Measurements from ENCODE around the gene ZC3H8.

The ZC3H8 gene

GRCh38 chr2:112277596-112278220, 22.9 kb upstream of the ZC3H8 start:
- no peaks in the 10 kb centered on the region for H3K9me3 ChIP-seq (ENCODE audit: control insufficient read depth, low read length)
- no peaks in the 10 kb centered on the region for H3K27me3 ChIP-seq (replicated peaks; ENCODE audit: control insufficient read depth, insufficient read depth, low read length)
- H3K4me3 ChIP-seq (ENCODE audit: low read length), result peak overlapping the region; percentile 98
- H3K9ac ChIP-seq (ENCODE audit: low read length), result peak overlapping the region; percentile 23
- H3K4me1 ChIP-seq (ENCODE audit: control insufficient read depth, insufficient read depth, low read length), result peaks cover 17% of the 10 kb centered on the region
- no peak for DNase-seq (ENCODE audit: low read depth)
- no peaks in the 10 kb centered on the region for H3K36me3 ChIP-seq (ENCODE audit: control insufficient read depth, insufficient read depth, low read length, severe bottlenecking)

- Histone ChIP-seq H3K27me3 (replicated peaks; ENCODE audit: control insufficient read depth, insufficient read depth, low read length) (no peaks in the 10 kb centered on the region), H3K4me3 (ENCODE audit: low read length) (peak overlapping the region; percentile 98), H3K4me1 (ENCODE audit: control insufficient read depth, insufficient read depth, low read length) (peaks cover 17% of the 10 kb centered on the region), H3K9ac (ENCODE audit: low read length) (peak overlapping the region; percentile 100), H3K9me3 (ENCODE audit: control insufficient read depth, low read length) (no peaks in the 10 kb centered on the region), H3K36me3 (ENCODE audit: control insufficient read depth, insufficient read depth, low read length, severe bottlenecking) (no peaks in the 10 kb centered on the region)
- DNase-seq (ENCODE audit: low read depth), result no peak
Observed at GRCh38 chr2:112276954-112277353, 22.1 kb upstream of the ZC3H8 start.

- Histone ChIP-seq H3K9ac (ENCODE audit: low read length) (peak overlapping the region; percentile 100), H3K4me3 (ENCODE audit: low read length) (peak overlapping the region; percentile 98), H3K27me3 (replicated peaks; ENCODE audit: control insufficient read depth, insufficient read depth, low read length) (no peaks in the 10 kb centered on the region), H3K4me1 (ENCODE audit: control insufficient read depth, insufficient read depth, low read length) (peaks cover 17% of the 10 kb centered on the region), H3K9me3 (ENCODE audit: control insufficient read depth, low read length) (no peaks in the 10 kb centered on the region), H3K36me3 (ENCODE audit: control insufficient read depth, insufficient read depth, low read length, severe bottlenecking) (no peaks in the 10 kb centered on the region)
- DNase-seq (ENCODE audit: low read depth), result peak; percentile 91
Observed at GRCh38 chr2:112275887-112276773, 21.3 kb upstream of the ZC3H8 start.

- Histone ChIP-seq H3K4me3 (ENCODE audit: low read length) (peak within 1 kb of the TSS; percentile 98), H3K9me3 (ENCODE audit: control insufficient read depth, low read length) (no peaks in the 10 kb centered on the region), H3K4me1 (ENCODE audit: control insufficient read depth, insufficient read depth, low read length) (peaks cover 17% of the 10 kb centered on the region), H3K27me3 (replicated peaks; ENCODE audit: control insufficient read depth, insufficient read depth, low read length) (no peaks in the 10 kb centered on the region), H3K36me3 (ENCODE audit: control insufficient read depth, insufficient read depth, low read length, severe bottlenecking) (no peaks in the 10 kb centered on the region), H3K9ac (ENCODE audit: low read length) (peak within 1 kb of the TSS; percentile 100)
- peak; percentile 99 for DNase-seq (ENCODE audit: low read depth)
Observed at GRCh38 chr2:112275311-112275886, 20.6 kb upstream of the ZC3H8 start, which contains the start of gene ZC3H6. Gene ZC3H6, plus strand, starts transcription at chr2:112275597. Its CDS starts 398 bp downstream, at chr2:112275995.

GRCh38 chr2:112273349-112273748, 18.5 kb upstream of the ZC3H8 start:
- Histone ChIP-seq H3K27me3 (replicated peaks; ENCODE audit: control insufficient read depth, insufficient read depth, low read length) (no peaks in the 10 kb centered on the region), H3K9me3 (ENCODE audit: control insufficient read depth, low read length) (no peaks in the 10 kb centered on the region)

GRCh38 chr2:112272669-112273068, 17.8 kb upstream of the ZC3H8 start:
- Histone ChIP-seq H3K27me3 (replicated peaks; ENCODE audit: control insufficient read depth, insufficient read depth, low read length) (no peaks in the 10 kb centered on the region), H3K4me1 (ENCODE audit: control insufficient read depth, insufficient read depth, low read length) (peaks cover 11% of the 10 kb centered on the region), H3K4me3 (ENCODE audit: low read length) (no peak overlapping the region), H3K9ac (ENCODE audit: low read length) (no peak overlapping the region), H3K9me3 (ENCODE audit: control insufficient read depth, low read length) (no peaks in the 10 kb centered on the region), H3K36me3 (ENCODE audit: control insufficient read depth, insufficient read depth, low read length, severe bottlenecking) (no peaks in the 10 kb centered on the region)
- DNase-seq (ENCODE audit: low read depth), result no peak

More at GRCh38 chr2:112273349-112273748, 18.5 kb upstream of the ZC3H8 start:
- H3K9ac ChIP-seq (ENCODE audit: low read length), result no peak overlapping the region
- H3K36me3 ChIP-seq (ENCODE audit: control insufficient read depth, insufficient read depth, low read length, severe bottlenecking), result no peaks in the 10 kb centered on the region
- peaks cover 15% of the 10 kb centered on the region for H3K4me1 ChIP-seq (ENCODE audit: control insufficient read depth, insufficient read depth, low read length)
- H3K4me3 ChIP-seq (ENCODE audit: low read length), result no peak overlapping the region
- DNase-seq (ENCODE audit: low read depth), result no peak

GRCh38 chr2:112268547-112268946, 13.7 kb upstream of the ZC3H8 start:
- no peaks in the 10 kb centered on the region for H3K9me3 ChIP-seq (ENCODE audit: control insufficient read depth, low read length)
- H3K36me3 ChIP-seq (ENCODE audit: control insufficient read depth, insufficient read depth, low read length, severe bottlenecking), result no peaks in the 10 kb centered on the region
- no peaks in the 10 kb centered on the region for H3K27me3 ChIP-seq (replicated peaks; ENCODE audit: control insufficient read depth, insufficient read depth, low read length)
- no peak overlapping the region for H3K9ac ChIP-seq (ENCODE audit: low read length)
- DNase-seq (ENCODE audit: low read depth), result no peak
- no peaks in the 10 kb centered on the region for H3K4me1 ChIP-seq (ENCODE audit: control insufficient read depth, insufficient read depth, low read length)
- no peak overlapping the region for H3K4me3 ChIP-seq (ENCODE audit: low read length)

- peaks cover 2% of the 10 kb centered on the region for H3K4me1 ChIP-seq (ENCODE audit: control insufficient read depth, insufficient read depth, low read length)
Observed at GRCh38 chr2:112262876-112263275, 8.0 kb upstream of the ZC3H8 start.

GRCh38 chr2:112260295-112260625, 5.4 kb upstream of the ZC3H8 start:
- Histone ChIP-seq H3K9ac (ENCODE audit: low read length) (no peak overlapping the region), H3K4me3 (ENCODE audit: low read length) (no peak overlapping the region), H3K9me3 (ENCODE audit: control insufficient read depth, low read length) (peaks cover 7% of the 10 kb centered on the region), H3K4me1 (ENCODE audit: control insufficient read depth, insufficient read depth, low read length) (peaks cover 2% of the 10 kb centered on the region), H3K36me3 (ENCODE audit: control insufficient read depth, insufficient read depth, low read length, severe bottlenecking) (no peaks in the 10 kb centered on the region), H3K27me3 (replicated peaks; ENCODE audit: control insufficient read depth, insufficient read depth, low read length) (no peaks in the 10 kb centered on the region)
- no peak for DNase-seq (ENCODE audit: low read depth)

More at GRCh38 chr2:112262876-112263275, 8.0 kb upstream of the ZC3H8 start:
- Histone ChIP-seq H3K9me3 (ENCODE audit: control insufficient read depth, low read length) (peaks cover 7% of the 10 kb centered on the region), H3K27me3 (replicated peaks; ENCODE audit: control insufficient read depth, insufficient read depth, low read length) (no peaks in the 10 kb centered on the region), H3K36me3 (ENCODE audit: control insufficient read depth, insufficient read depth, low read length, severe bottlenecking) (no peaks in the 10 kb centered on the region), H3K9ac (ENCODE audit: low read length) (no peak overlapping the region), H3K4me3 (ENCODE audit: low read length) (no peak overlapping the region)
- no peak for DNase-seq (ENCODE audit: low read depth)

- H3K27me3 ChIP-seq (replicated peaks; ENCODE audit: control insufficient read depth, insufficient read depth, low read length), result no peaks in the 10 kb centered on the region
- H3K9me3 ChIP-seq (ENCODE audit: control insufficient read depth, low read length), result peaks cover 7% of the 10 kb centered on the region
- H3K36me3 ChIP-seq (ENCODE audit: control insufficient read depth, insufficient read depth, low read length, severe bottlenecking), result no peaks in the 10 kb centered on the region
- peak overlapping the region; percentile 52 for H3K9ac ChIP-seq (ENCODE audit: low read length)
- peak overlapping the region; percentile 40 for H3K4me3 ChIP-seq (ENCODE audit: low read length)
- peaks cover 2% of the 10 kb centered on the region for H3K4me1 ChIP-seq (ENCODE audit: control insufficient read depth, insufficient read depth, low read length)
- DNase-seq (ENCODE audit: low read depth), result peak; percentile 91
Observed at GRCh38 chr2:112259509-112260294, 4.9 kb upstream of the ZC3H8 start.

- H3K9ac ChIP-seq (ENCODE audit: low read length), result no peak overlapping the region
- no peaks in the 10 kb centered on the region for H3K36me3 ChIP-seq (ENCODE audit: control insufficient read depth, insufficient read depth, low read length, severe bottlenecking)
- H3K4me1 ChIP-seq (ENCODE audit: control insufficient read depth, insufficient read depth, low read length), result peaks cover 8% of the 10 kb centered on the region
- H3K4me3 ChIP-seq (ENCODE audit: low read length), result no peak overlapping the region
- peaks cover 3% of the 10 kb centered on the region for H3K9me3 ChIP-seq (ENCODE audit: control insufficient read depth, low read length)
- H3K27me3 ChIP-seq (replicated peaks; ENCODE audit: control insufficient read depth, insufficient read depth, low read length), result no peaks in the 10 kb centered on the region
- no peak for DNase-seq (ENCODE audit: low read depth)
Observed at GRCh38 chr2:112257575-112257974, 2.7 kb upstream of the ZC3H8 start.
